Measurements from ENCODE around the gene COQ8A.

The COQ8A gene

DNA sequence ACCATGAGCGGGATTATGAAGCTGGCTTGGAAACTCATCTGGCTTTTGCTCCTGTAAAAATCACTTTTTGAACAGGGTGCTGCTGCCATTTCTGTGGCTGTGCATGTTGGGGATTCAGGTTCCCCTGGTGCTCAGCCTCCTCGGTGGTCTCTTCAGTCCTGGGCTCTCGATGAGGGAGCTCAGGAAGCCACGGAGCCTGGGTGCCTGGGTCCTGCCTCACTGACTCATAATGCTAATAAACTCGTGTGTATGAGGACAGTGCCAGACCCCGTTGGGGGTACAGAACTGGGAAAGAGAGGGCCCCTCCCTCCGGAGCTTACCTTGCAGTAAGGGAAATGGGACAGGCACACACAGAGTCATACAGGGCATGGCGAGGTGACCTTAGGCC is 5.8 kb downstream of the COQ8A start:
- H3K27ac ChIP-seq (ENCODE audit: low read depth, low read length): no peak overlapping the region
- peaks cover 18% of the 10 kb centered on the region for H3K4me1 ChIP-seq (ENCODE audit: control insufficient read depth, insufficient read depth, low read length)
- no peak overlapping the region for H3K9ac ChIP-seq (ENCODE audit: low read depth, low read length)
- H3K4me3 ChIP-seq (ENCODE audit: low read depth, low read length): no peak overlapping the region
- H3K36me3 ChIP-seq (ENCODE audit: control insufficient read depth, insufficient read depth, low read length): no peaks in the 10 kb centered on the region
- H3K27me3 ChIP-seq (ENCODE audit: control insufficient read depth, insufficient read depth, low read length): peaks cover 2% of the 10 kb centered on the region; the same call in 1 of the 2 replicates
- H3K9me3 ChIP-seq (ENCODE audit: control insufficient read depth, insufficient read depth, low read length): no peaks in the 10 kb centered on the region

GRCh38 chr1:226946285-226946684 is 6.2 kb downstream of the COQ8A start:
- H3K27ac ChIP-seq (ENCODE audit: low read depth, low read length): no peak overlapping the region
- no peaks in the 10 kb centered on the region for H3K27me3 ChIP-seq (ENCODE audit: control insufficient read depth, insufficient read depth, low read length)
- H3K9ac ChIP-seq (ENCODE audit: low read depth, low read length): no peak overlapping the region
- no peaks in the 10 kb centered on the region for H3K36me3 ChIP-seq (ENCODE audit: control insufficient read depth, insufficient read depth, low read length)
- H3K4me1 ChIP-seq (ENCODE audit: control insufficient read depth, insufficient read depth, low read length): peaks cover 18% of the 10 kb centered on the region
- no peak overlapping the region for H3K4me3 ChIP-seq (ENCODE audit: low read depth, low read length)
- no peaks in the 10 kb centered on the region for H3K9me3 ChIP-seq (ENCODE audit: control insufficient read depth, insufficient read depth, low read length)

- no peak overlapping the region for H3K4me3 ChIP-seq (ENCODE audit: low read depth, low read length)
- H3K27ac ChIP-seq (ENCODE audit: low read depth, low read length): no peak overlapping the region
- peaks cover 24% of the 10 kb centered on the region for H3K4me1 ChIP-seq (ENCODE audit: control insufficient read depth, insufficient read depth, low read length)
- H3K9ac ChIP-seq (ENCODE audit: low read depth, low read length): no peak overlapping the region
- no peaks in the 10 kb centered on the region for H3K9me3 ChIP-seq (ENCODE audit: control insufficient read depth, insufficient read depth, low read length)
- no peaks in the 10 kb centered on the region for H3K27me3 ChIP-seq (ENCODE audit: control insufficient read depth, insufficient read depth, low read length)
- H3K36me3 ChIP-seq (ENCODE audit: control insufficient read depth, insufficient read depth, low read length): no peaks in the 10 kb centered on the region
These were observed 6.7 kb downstream of the COQ8A start for GRCh38 chr1:226946841-226947240.

GRCh38 chr1:226948051-226948450 is 8.0 kb downstream of the COQ8A start:
- Histone ChIP-seq H3K4me1 (ENCODE audit: control insufficient read depth, insufficient read depth, low read length) (peaks cover 17% of the 10 kb centered on the region; the same call in 1 of the 2 replicates), H3K27me3 (ENCODE audit: control insufficient read depth, insufficient read depth, low read length) (no peaks in the 10 kb centered on the region), H3K9me3 (ENCODE audit: control insufficient read depth, insufficient read depth, low read length) (no peaks in the 10 kb centered on the region), H3K9ac (ENCODE audit: low read depth, low read length) (no peak overlapping the region), H3K27ac (ENCODE audit: low read depth, low read length) (no peak overlapping the region), H3K4me3 (ENCODE audit: low read depth, low read length) (no peak overlapping the region), H3K36me3 (ENCODE audit: control insufficient read depth, insufficient read depth, low read length) (no peaks in the 10 kb centered on the region)

DNA sequence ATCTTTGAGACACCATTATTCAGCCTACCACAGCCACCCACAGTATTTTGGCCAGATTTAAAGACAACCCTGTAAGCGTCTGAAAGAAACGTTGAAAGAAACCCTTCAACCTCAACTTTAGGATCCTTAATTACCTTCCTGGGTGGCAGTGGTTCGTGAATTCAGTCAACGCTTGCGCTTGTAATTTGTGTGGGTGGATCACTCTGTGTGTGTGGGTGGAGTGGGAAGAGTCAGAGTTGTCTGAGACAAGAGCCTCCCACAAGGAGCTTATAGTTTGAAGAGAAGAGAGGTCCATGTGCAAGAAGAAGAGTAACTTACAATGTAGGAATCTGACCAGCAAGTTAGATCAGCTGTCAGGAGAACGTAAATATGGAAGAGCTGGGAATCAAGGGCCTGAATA is 8.4 kb downstream of the COQ8A start:
- Histone ChIP-seq H3K27ac (ENCODE audit: low read depth, low read length) (no peak overlapping the region), H3K27me3 (ENCODE audit: control insufficient read depth, insufficient read depth, low read length) (no peaks in the 10 kb centered on the region), H3K36me3 (ENCODE audit: control insufficient read depth, insufficient read depth, low read length) (no peaks in the 10 kb centered on the region), H3K4me3 (ENCODE audit: low read depth, low read length) (no peak overlapping the region), H3K9ac (ENCODE audit: low read depth, low read length) (no peak overlapping the region), H3K4me1 (ENCODE audit: control insufficient read depth, insufficient read depth, low read length) (peaks cover 17% of the 10 kb centered on the region; the same call in 1 of the 2 replicates), H3K9me3 (ENCODE audit: control insufficient read depth, insufficient read depth, low read length) (no peaks in the 10 kb centered on the region)

- Histone ChIP-seq H3K36me3 (ENCODE audit: control insufficient read depth, insufficient read depth, low read length) (no peaks in the 10 kb centered on the region), H3K9me3 (ENCODE audit: control insufficient read depth, insufficient read depth, low read length) (no peaks in the 10 kb centered on the region)
These were observed 8.9 kb downstream of the COQ8A start for GRCh38 chr1:226948996-226949395.

GRCh38 chr1:226949401-226949800 is 9.3 kb downstream of the COQ8A start:
- H3K4me3 ChIP-seq (ENCODE audit: low read depth, low read length): no peak overlapping the region
- H3K27ac ChIP-seq (ENCODE audit: low read depth, low read length): no peak overlapping the region
- no peaks in the 10 kb centered on the region for H3K36me3 ChIP-seq (ENCODE audit: control insufficient read depth, insufficient read depth, low read length)
- H3K27me3 ChIP-seq (ENCODE audit: control insufficient read depth, insufficient read depth, low read length): no peaks in the 10 kb centered on the region
- peaks cover 17% of the 10 kb centered on the region; the same call in 1 of the 2 replicates for H3K4me1 ChIP-seq (ENCODE audit: control insufficient read depth, insufficient read depth, low read length)
- H3K9me3 ChIP-seq (ENCODE audit: control insufficient read depth, insufficient read depth, low read length): no peaks in the 10 kb centered on the region
- no peak overlapping the region for H3K9ac ChIP-seq (ENCODE audit: low read depth, low read length)

More at GRCh38 chr1:226948996-226949395, 8.9 kb downstream of the COQ8A start:
- Histone ChIP-seq H3K27ac (ENCODE audit: low read depth, low read length) (no peak overlapping the region), H3K4me1 (ENCODE audit: control insufficient read depth, insufficient read depth, low read length) (peaks cover 17% of the 10 kb centered on the region; the same call in 1 of the 2 replicates), H3K9ac (ENCODE audit: low read depth, low read length) (no peak overlapping the region), H3K4me3 (ENCODE audit: low read depth, low read length) (no peak overlapping the region), H3K27me3 (ENCODE audit: control insufficient read depth, insufficient read depth, low read length) (no peaks in the 10 kb centered on the region)

DNA sequence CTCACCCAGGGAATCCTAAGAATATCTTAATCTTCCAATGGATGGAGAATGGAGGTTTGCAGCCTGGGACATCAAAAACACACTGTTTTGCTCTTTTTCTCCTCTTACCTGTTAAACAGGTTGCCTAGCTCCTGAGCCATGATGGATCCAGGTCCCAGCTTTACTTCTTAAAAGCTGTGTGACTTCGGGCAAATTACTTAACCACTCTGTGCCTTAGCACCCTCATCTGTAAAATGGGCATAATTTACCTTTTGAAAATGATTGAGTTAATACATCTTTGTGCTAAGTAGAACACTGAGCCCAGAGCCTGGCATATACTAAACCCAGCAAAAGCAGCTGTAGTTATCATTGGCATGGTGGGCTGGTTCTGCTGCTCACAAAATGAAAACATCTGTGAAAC is 10.2 kb downstream of the COQ8A start:
- no peaks in the 10 kb centered on the region for H3K36me3 ChIP-seq (ENCODE audit: control insufficient read depth, insufficient read depth, low read length)
- no peak overlapping the region for H3K27ac ChIP-seq (ENCODE audit: low read depth, low read length)
- no peaks in the 10 kb centered on the region; the same call in 1 of the 2 replicates for H3K9me3 ChIP-seq (ENCODE audit: control insufficient read depth, insufficient read depth, low read length)
- H3K4me1 ChIP-seq (ENCODE audit: control insufficient read depth, insufficient read depth, low read length): peaks cover 13% of the 10 kb centered on the region; the same call in 1 of the 2 replicates
- no peak overlapping the region for H3K4me3 ChIP-seq (ENCODE audit: low read depth, low read length)
- no peaks in the 10 kb centered on the region for H3K27me3 ChIP-seq (ENCODE audit: control insufficient read depth, insufficient read depth, low read length)
- H3K9ac ChIP-seq (ENCODE audit: low read depth, low read length): no peak overlapping the region

GRCh38 chr1:226950871-226951270 is 10.8 kb downstream of the COQ8A start:
- H3K9me3 ChIP-seq (ENCODE audit: control insufficient read depth, insufficient read depth, low read length): no peaks in the 10 kb centered on the region; the same call in 1 of the 2 replicates
- no peaks in the 10 kb centered on the region for H3K36me3 ChIP-seq (ENCODE audit: control insufficient read depth, insufficient read depth, low read length)

GRCh38 chr1:226951286-226952117 is 11.4 kb downstream of the COQ8A start:
- Histone ChIP-seq H3K4me3 (ENCODE audit: low read depth, low read length) (no peak overlapping the region), H3K4me1 (ENCODE audit: control insufficient read depth, insufficient read depth, low read length) (peaks cover 6% of the 10 kb centered on the region; the same call in 1 of the 2 replicates), H3K27ac (ENCODE audit: low read depth, low read length) (no peak overlapping the region), H3K27me3 (ENCODE audit: control insufficient read depth, insufficient read depth, low read length) (no peaks in the 10 kb centered on the region), H3K9me3 (ENCODE audit: control insufficient read depth, insufficient read depth, low read length) (no peaks in the 10 kb centered on the region; the same call in 1 of the 2 replicates), H3K9ac (ENCODE audit: low read depth, low read length) (no peak overlapping the region), H3K36me3 (ENCODE audit: control insufficient read depth, insufficient read depth, low read length) (no peaks in the 10 kb centered on the region)

More at GRCh38 chr1:226950871-226951270, 10.8 kb downstream of the COQ8A start:
- no peak overlapping the region for H3K4me3 ChIP-seq (ENCODE audit: low read depth, low read length)
- H3K9ac ChIP-seq (ENCODE audit: low read depth, low read length): no peak overlapping the region
- peaks cover 7% of the 10 kb centered on the region; the same call in 1 of the 2 replicates for H3K4me1 ChIP-seq (ENCODE audit: control insufficient read depth, insufficient read depth, low read length)
- no peaks in the 10 kb centered on the region for H3K27me3 ChIP-seq (ENCODE audit: control insufficient read depth, insufficient read depth, low read length)
- no peak overlapping the region for H3K27ac ChIP-seq (ENCODE audit: low read depth, low read length)

DNA sequence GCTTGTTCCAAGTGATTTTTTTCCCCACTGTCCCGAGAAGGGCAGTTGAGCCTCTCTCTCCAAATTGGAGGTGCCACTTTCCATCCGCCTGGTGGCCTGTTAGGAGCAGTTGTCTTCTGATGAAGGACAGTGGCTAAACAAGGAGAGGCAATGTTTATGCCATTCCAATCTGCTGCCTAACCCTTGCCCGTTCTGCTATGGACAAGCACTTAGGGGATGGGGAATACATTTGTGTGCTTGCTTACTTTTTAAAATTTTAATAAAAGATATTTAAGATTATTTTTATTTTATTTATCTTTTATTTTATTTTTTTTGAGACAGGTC is 12.0 kb downstream of the COQ8A start:
- Histone ChIP-seq H3K27ac (ENCODE audit: low read depth, low read length) (no peak overlapping the region), H3K4me1 (ENCODE audit: control insufficient read depth, insufficient read depth, low read length) (peaks cover 6% of the 10 kb centered on the region; the same call in 1 of the 2 replicates), H3K4me3 (ENCODE audit: low read depth, low read length) (no peak overlapping the region), H3K9me3 (ENCODE audit: control insufficient read depth, insufficient read depth, low read length) (no peaks in the 10 kb centered on the region; the same call in 1 of the 2 replicates), H3K27me3 (ENCODE audit: control insufficient read depth, insufficient read depth, low read length) (no peaks in the 10 kb centered on the region), H3K36me3 (ENCODE audit: control insufficient read depth, insufficient read depth, low read length) (no peaks in the 10 kb centered on the region), H3K9ac (ENCODE audit: low read depth, low read length) (no peak overlapping the region)

Data from HUES48 (cell line).